Measurements from ENCODE around the gene ABCC11. TPM values are rescaled to one million over a fixed set of nuclear protein-coding genes. Genes with fewer than 3 reads are reported as not detected.
"Not testable (repeated sequence)": the region's sequence is repeated elsewhere in the genome, so short reads cannot be mapped to it uniquely, and the experiment has no call there.

Gene ABCC11
- total RNA-seq, 1 donor from 2014 or later = 0.12 TPM

DNA sequence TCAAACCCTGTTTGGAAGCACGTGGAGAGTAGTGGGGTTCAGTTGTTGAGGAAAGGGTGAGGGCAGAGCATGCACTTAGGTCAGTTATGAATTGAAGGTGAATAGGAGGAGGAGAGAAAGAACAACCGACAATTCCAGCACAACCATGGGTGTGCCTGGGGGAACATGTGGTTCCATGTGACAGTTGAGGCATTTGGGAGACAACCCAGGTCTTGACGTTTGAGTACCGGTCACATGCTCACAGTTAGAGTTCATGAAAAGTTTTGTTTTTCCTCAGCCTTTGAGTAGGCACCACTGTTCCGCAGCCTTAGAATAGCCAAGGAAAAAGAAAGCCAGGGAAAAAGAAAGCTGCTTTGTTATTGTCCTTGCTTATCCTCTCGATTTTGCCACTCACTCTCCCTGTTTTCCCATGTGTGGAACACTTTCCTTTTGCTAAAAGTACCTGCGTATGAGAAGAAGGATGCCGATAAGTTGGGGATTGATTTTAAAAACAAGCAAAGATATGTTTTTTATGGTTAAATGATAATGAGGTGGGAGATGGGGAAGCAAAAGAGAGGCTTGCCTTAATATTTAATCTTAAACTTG lies 25.6 kb upstream of the ABCC11 start:
- H3K27ac Mint-ChIP-seq = no peak overlapping the region

DNA sequence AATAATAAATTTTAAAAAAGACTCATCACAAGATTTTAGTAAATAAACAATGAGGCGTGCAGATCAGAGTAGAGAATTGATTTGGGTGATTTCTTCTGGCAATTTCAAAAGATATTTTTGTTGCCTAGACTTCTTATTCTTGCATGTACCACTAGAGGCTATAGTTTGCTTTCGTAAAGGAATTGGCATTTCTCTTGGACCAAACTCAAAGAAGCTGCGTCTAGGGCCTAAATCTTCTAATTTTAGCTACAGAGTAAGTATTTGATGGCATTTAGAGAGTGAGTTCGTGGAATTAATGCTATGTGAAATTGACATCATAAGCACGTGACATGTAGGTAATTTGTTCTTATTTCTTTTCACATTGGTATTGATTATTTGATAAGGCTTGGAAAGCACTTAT lies 24.4 kb upstream of the ABCC11 start:
- no peaks in the 10 kb centered on the region for H3K27me3 Mint-ChIP-seq
- no peak overlapping the region for H3K4me3 Mint-ChIP-seq
- H3K36me3 Mint-ChIP-seq (ENCODE audit: low read depth) = peaks cover 25% of the 10 kb centered on the region
- H3K27ac Mint-ChIP-seq = no peak overlapping the region
- intact Hi-C loops (cut with micrococcal nuclease) = no loop called here
- no peak for DNase-seq
- H3K4me1 Mint-ChIP-seq = no peaks in the 10 kb centered on the region
- no peaks in the 10 kb centered on the region for H3K9me3 Mint-ChIP-seq

More for the DNA sequence above, 25.6 kb upstream of the ABCC11 start:
- H3K27me3 Mint-ChIP-seq = no peaks in the 10 kb centered on the region
- H3K36me3 Mint-ChIP-seq (ENCODE audit: low read depth) = peaks cover 28% of the 10 kb centered on the region
- H3K4me1 Mint-ChIP-seq = no peaks in the 10 kb centered on the region
- no peaks in the 10 kb centered on the region for H3K9me3 Mint-ChIP-seq
- intact Hi-C loops (cut with micrococcal nuclease) = no loop called here
- no peak overlapping the region for H3K4me3 Mint-ChIP-seq
- no peak for DNase-seq

DNA sequence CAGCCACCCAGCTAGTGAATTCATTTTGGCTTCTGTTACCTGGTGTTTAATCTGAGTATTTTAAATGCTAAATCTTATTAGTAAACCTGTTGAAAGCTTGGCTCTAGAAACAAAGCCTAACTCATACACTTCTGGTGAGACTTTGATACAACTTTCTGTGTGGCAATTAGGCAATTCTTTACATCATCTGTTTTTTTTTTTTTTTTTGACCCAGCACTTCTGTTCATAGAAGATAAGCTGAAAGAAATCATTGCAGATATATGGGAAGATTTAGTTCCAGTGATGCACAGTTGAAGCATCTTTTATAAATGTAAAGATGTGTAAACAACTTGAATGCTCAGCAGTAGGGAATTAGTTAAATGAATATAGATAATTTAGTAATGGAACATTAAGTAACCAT lies 21.7 kb upstream of the ABCC11 start:
- H3K36me3 Mint-ChIP-seq (ENCODE audit: low read depth) = peaks cover 34% of the 10 kb centered on the region
- no peaks in the 10 kb centered on the region for H3K27me3 Mint-ChIP-seq
- H3K4me3 Mint-ChIP-seq = no peak overlapping the region
- DNase-seq = no peak
- H3K27ac Mint-ChIP-seq = no peak overlapping the region
- H3K9me3 Mint-ChIP-seq = no peaks in the 10 kb centered on the region
- H3K4me1 Mint-ChIP-seq = peaks cover 3% of the 10 kb centered on the region
- intact Hi-C loops (cut with micrococcal nuclease) = no loop called here

DNA sequence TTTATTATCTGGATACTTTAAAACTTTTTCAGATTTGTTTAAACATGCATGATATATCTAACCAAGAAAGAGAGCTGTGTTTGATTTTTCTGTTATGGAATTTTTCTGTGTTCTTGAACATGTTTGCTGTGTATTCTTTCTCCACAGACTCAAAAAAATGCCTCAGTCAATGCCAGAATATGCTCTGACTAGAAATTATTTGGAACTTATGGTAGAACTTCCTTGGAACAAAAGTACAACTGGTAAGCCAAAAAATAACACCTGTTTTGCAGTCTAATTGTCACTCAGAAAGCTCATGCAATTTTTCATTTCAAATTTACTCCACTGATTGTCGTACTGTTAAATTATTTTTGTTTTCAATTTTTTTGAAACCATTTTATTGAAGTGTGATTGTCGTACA lies 15.3 kb upstream of the ABCC11 start:
- DNase-seq = no peak
- no peaks in the 10 kb centered on the region for H3K27me3 Mint-ChIP-seq
- H3K36me3 Mint-ChIP-seq (ENCODE audit: low read depth) = peaks cover 65% of the 10 kb centered on the region
- no peak overlapping the region for H3K27ac Mint-ChIP-seq
- H3K4me1 Mint-ChIP-seq = peaks cover 7% of the 10 kb centered on the region
- intact Hi-C loops (cut with micrococcal nuclease) = no loop called here
- no peak overlapping the region for H3K4me3 Mint-ChIP-seq
- H3K9me3 Mint-ChIP-seq = peaks cover 6% of the 10 kb centered on the region

DNA sequence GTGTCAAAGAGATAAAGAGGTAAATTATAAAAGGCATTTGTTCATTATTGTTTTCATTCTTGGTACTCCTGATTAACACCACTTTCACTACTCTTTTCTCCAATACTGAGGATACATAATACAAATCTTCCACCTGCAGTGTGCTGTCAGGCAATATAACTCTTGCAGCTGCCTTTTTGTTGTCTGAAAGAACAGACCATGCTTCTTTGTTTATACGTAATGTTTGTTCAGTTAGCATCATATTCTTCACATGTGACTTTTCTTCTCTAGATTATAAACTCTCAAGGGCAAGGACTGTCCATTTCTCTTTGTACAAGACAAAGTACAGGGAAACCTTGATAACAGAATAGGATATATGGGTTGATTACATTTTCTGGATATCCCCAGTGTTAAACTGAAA lies 14.2 kb upstream of the ABCC11 start:
- intact Hi-C loops (cut with micrococcal nuclease) = no loop called here
- Mint-ChIP-seq H3K9me3 (peaks cover 6% of the 10 kb centered on the region), H3K27ac (no peak overlapping the region), H3K27me3 (no peaks in the 10 kb centered on the region), H3K4me3 (no peak overlapping the region), H3K4me1 (peaks cover 7% of the 10 kb centered on the region), H3K36me3 (ENCODE audit: low read depth) (peaks cover 65% of the 10 kb centered on the region)
- DNase-seq = no peak

DNA sequence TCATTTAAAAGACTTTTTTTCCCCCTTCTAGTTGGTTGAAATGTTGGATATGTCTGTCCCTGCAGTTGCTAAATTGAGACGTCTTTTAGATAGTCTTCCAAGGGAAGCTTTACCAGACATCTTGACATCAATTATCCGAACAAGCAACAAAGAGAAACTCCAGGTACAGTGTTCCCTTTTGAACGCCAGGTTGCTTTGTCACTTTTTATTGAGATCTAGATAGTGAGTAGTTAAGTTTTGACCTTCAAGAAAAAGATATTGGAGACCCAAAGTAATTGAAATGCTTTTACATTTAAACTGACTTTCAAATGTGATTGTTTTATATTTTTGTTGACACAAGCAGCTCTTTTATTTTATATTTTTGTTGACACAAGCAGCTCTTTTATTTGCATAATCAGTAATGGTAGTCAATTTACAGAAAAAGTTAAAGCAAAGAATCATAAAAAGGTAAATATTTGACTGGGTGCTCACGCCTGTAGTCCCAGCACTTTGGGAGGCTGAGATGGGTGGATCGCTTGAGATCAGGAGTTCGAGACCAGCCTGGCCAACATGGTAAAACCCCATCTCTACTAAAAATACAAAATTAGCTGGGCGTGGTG lies 9.3 kb upstream of the ABCC11 start:
- H3K4me1 Mint-ChIP-seq = peaks cover 6% of the 10 kb centered on the region
- no peak overlapping the region for H3K4me3 Mint-ChIP-seq
- H3K27me3 Mint-ChIP-seq = no peaks in the 10 kb centered on the region
- DNase-seq = no peak
- peaks cover 62% of the 10 kb centered on the region for H3K36me3 Mint-ChIP-seq (ENCODE audit: low read depth)
- no peaks in the 10 kb centered on the region for H3K9me3 Mint-ChIP-seq
- intact Hi-C loops (cut with micrococcal nuclease) = no loop called here
- H3K27ac Mint-ChIP-seq = no peak overlapping the region

DNA sequence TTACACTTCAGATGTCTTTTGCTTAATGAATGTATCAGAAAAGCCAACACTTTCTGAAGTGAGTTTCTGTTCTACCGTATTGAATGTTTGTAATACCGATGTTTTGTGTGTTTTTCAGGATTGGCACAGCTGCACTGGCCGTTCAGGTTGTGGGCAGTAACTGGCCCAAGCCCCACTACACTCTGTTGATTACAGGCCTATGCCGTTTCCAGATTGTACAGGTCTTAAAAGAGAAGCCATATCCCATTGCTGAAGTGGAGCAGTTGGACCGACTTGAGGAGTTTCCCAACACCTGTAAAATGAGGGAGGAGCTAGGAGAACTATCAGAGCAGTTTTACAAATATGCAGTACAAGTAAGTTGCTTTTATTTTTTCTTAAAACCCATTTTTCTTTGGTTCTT lies 4.7 kb upstream of the ABCC11 start:
- Mint-ChIP-seq H3K27me3 (no peaks in the 10 kb centered on the region), H3K4me3 (no peak overlapping the region), H3K36me3 (ENCODE audit: low read depth) (peaks cover 38% of the 10 kb centered on the region), H3K4me1 (peaks cover 12% of the 10 kb centered on the region), H3K27ac (no peak overlapping the region), H3K9me3 (no peaks in the 10 kb centered on the region)
- DNase-seq = no peak
- intact Hi-C loops (cut with micrococcal nuclease) = no loop called here

DNA sequence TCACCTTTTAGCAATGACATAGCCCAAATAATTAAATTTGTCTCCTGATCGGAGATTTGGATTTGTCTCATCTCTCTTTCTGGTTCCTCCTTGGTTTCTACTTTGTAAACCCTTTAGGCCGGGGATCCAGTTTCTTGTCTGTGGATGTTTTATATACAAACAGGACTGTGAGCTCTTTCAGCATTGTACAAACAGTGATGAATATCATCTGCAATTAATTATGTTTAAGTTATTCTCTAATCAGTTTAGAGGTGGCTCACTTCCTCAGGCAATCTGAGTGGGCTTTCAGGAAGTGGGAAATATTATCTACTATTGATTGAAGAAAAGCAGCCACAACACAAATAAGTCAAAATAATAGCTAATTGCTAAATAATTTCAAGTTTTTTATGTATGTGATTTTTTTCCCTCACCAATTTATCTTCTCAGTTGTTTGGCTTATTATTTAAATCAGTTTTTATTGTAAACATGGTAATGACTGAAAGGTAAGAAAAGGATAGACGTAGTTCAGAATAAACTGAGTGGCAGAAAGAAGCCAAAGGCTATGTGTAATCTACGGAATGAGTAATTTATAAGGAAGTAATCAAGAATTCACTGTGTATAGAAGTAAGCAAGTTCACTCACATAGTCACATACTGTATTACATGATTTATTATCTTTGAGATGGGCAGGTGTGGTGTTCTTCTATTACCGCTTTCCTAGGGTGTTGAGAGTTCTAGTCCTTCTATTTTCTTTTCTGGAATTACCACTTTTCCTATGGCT lies 3.4 kb upstream of the ABCC11 start:
- no peak overlapping the region for H3K27ac Mint-ChIP-seq
- peaks cover 19% of the 10 kb centered on the region for H3K4me1 Mint-ChIP-seq
- no peaks in the 10 kb centered on the region for H3K9me3 Mint-ChIP-seq
- no peak for DNase-seq
- H3K27me3 Mint-ChIP-seq = no peaks in the 10 kb centered on the region
- intact Hi-C loops (cut with micrococcal nuclease) = no loop called here
- no peak overlapping the region for H3K4me3 Mint-ChIP-seq
- H3K36me3 Mint-ChIP-seq (ENCODE audit: low read depth) = peaks cover 28% of the 10 kb centered on the region

DNA sequence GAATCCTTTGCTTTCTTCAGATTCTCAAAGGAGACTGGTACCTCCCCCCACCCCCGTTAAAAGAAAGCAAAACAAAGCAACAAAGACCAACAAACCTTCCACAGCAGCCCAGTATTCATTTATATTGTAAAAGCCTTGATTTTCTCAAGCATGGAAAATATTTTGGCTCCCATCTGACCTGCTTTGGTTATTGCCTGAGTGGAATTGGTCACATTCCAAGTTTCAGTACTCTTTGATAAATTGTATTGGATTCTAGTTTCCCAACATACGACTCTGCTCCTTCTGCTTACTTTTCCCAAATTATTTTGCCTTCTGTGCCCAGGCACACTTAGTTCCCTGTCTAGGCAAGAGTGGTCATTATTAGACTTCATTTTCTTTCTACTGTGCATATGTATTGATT lies 1.3 kb downstream of the ABCC11 start:
- Mint-ChIP-seq H3K27ac (no peak overlapping the region), H3K4me3 (peak overlapping the region; percentile 90), H3K27me3 (no peaks in the 10 kb centered on the region), H3K36me3 (ENCODE audit: low read depth) (peaks cover 7% of the 10 kb centered on the region), H3K4me1 (peaks cover 18% of the 10 kb centered on the region), H3K9me3 (no peaks in the 10 kb centered on the region)
- no peak for DNase-seq
- intact Hi-C loops (cut with micrococcal nuclease) = loop anchor here (5.0 to 10.0 kb wide), 2 partner anchors 376 to 1101 kb away; partner anchors contain the start of gene NETO2

DNA sequence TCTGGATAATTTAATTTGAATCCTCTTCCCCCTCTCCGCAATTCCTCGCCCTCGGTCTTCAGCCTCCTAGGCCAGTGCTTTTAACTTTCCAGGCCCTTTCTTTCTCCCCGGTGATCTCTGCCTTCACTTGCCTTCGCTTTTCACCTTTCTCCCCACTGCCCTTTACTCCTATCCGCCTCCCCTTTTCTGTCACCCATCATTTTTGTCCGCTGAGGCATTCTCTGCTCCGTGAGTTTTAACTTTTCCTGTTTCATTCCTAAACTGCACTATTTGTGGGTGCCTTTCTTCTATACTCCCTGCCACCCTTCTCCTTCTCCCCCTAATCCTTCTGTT lies 2.5 kb downstream of the ABCC11 start:
- peaks cover 7% of the 10 kb centered on the region for H3K36me3 Mint-ChIP-seq (ENCODE audit: low read depth)
- peaks cover 5% of the 10 kb centered on the region for H3K9me3 Mint-ChIP-seq
- peak overlapping the region; percentile 90 for H3K4me3 Mint-ChIP-seq
- no peaks in the 10 kb centered on the region for H3K27me3 Mint-ChIP-seq
- intact Hi-C loops (cut with micrococcal nuclease) = loop anchor here (1.0 to 10.0 kb wide), 6 partner anchors 13 to 1273 kb away; partner anchors contain the start of genes DNAJA2, N4BP1 and NETO2
- peak; percentile 59 for DNase-seq
- peak overlapping the region; percentile 86 for H3K27ac Mint-ChIP-seq
- peaks cover 16% of the 10 kb centered on the region for H3K4me1 Mint-ChIP-seq

DNA sequence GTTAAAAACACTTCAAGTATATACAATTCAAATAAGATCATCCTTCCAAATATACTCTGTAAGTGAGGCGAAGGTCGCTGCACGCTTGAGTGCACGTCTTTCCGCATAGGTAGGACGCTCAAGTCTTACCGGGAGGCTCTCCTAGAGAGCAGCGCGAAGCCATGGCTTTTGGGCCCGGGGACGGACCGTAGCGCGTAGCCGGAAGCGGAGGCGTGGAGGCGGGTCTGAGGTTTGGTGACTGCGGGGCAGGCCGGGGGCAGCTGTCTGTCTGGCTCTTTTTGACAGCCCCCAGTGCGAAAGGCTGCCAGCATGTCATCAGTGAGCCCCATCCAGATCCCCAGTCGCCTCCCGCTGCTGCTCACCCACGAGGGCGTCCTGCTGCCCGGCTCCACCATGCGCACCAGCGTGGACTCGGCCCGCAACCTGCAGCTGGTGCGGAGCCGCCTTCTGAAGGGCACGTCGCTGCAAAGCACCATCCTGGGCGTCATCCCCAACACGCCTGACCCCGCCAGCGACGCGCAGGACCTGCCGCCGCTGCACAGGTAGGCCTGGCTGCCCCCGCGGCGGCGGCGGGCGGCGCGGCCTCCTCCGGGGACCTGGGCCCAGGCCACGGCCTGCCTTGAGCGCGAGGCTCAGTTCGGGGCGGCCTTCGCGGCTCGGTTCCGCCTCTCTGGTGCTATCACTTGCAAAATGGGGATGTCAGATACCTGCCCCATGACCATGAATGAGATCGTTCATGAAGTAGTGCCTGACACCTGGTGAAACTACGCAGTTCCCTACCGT lies 3.1 kb downstream of the ABCC11 start, which contains the start of gene LONP2:
Gene LONP2, plus strand, starts transcription at position 221 of the 783 bp plus-strand sequence. Its CDS starts 89 bp downstream, at position 310.
- H3K27me3 Mint-ChIP-seq = peaks cover 2% of the 10 kb centered on the region
- H3K4me1 Mint-ChIP-seq = peaks cover 16% of the 10 kb centered on the region
- peak within 1 kb of the TSS; percentile 91 for H3K27ac Mint-ChIP-seq
- H3K4me3 Mint-ChIP-seq = peak within 1 kb of the TSS; percentile 90
- intact Hi-C loops (cut with micrococcal nuclease) = loop anchor here (1.0 to 10.0 kb wide), 5 partner anchors 12 to 1272 kb away; partner anchors contain the start of genes DNAJA2, N4BP1 and NETO2
- H3K9me3 Mint-ChIP-seq = peaks cover 6% of the 10 kb centered on the region
- peaks cover 7% of the 10 kb centered on the region for H3K36me3 Mint-ChIP-seq (ENCODE audit: low read depth)
- peak; percentile 98 for DNase-seq

DNA sequence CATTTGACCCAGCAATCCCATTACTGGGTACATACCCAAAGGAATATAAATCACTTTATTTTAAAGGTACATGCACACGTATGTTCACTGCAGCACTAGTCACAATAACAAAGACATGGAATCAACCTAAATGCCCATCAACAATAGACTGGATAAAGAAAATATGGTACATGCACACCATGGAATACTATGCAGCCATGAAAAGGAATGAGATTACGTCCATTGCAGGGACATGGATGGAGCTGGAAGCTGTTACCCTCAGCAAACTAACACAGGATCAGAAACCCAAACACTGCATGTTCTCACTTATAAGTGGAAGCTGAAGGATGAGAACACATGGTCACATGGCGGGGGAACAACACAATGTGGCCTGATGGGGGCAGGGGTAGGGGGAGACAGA lies 7.2 kb downstream of the ABCC11 start:
- H3K9me3 Mint-ChIP-seq; H3K27me3 Mint-ChIP-seq; DNase-seq; H3K4me1 Mint-ChIP-seq; H3K36me3 Mint-ChIP-seq (ENCODE audit: low read depth); H3K27ac Mint-ChIP-seq; H3K4me3 Mint-ChIP-seq: not testable (repeated sequence)
- intact Hi-C loops (cut with micrococcal nuclease) = loop anchor here (5.0 to 10.0 kb wide), 4 partner anchors 127 to 1268 kb away; partner anchors contain the start of genes DNAJA2, N4BP1 and NETO2

DNA sequence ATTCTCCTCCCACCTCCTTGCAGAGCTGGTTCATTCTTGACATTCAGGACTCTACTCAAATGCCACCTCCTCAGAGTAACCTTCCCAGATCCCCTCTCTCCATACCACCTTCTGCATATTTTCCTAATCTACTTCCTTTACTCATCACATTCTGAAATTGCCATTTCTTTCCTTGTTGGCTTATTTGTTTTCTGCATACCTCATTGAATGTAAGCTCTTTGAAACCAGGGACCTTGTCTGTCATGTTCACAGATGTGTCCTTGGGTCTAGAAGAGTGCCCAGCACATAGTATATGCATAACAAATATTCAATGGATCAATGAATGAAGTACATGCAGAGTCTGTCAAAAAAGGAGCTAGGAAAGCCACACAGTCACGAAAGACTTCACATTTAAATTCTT lies 11.1 kb downstream of the ABCC11 start:
- H3K4me3 Mint-ChIP-seq = no peak overlapping the region
- H3K4me1 Mint-ChIP-seq = peaks cover 20% of the 10 kb centered on the region
- H3K9me3 Mint-ChIP-seq = peaks cover 6% of the 10 kb centered on the region
- no peak overlapping the region for H3K27ac Mint-ChIP-seq
- no peak for DNase-seq
- H3K36me3 Mint-ChIP-seq (ENCODE audit: low read depth) = no peaks in the 10 kb centered on the region
- intact Hi-C loops (cut with micrococcal nuclease) = no loop called here
- H3K27me3 Mint-ChIP-seq = peaks cover 2% of the 10 kb centered on the region
